ENCODE results near the gene KLHDC9.

KLHDC9 gene

GRCh38 chr1:161092621-161093028, 5.5 kb upstream of the KLHDC9 start:
- no peak overlapping the region for H3K27ac ChIP-seq

DNA sequence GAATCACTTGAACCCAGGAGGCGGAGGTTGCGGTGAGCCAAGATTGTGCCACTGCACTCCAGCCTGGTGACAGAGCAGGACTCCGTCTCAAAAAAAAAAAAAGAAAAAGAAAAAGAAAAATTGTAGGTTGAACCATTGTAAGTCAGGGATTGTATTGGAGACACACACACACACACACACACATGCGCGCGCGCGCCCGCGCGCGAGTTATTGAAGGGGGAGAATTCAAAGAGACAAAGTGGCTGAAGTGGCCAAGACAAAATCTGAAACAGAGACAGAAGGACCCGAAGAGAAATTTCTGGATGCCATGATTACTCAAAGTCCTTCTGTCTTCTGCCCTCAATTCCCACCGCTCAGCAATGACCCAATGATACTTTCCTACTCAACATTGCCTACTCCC, 3.7 kb upstream of the KLHDC9 start:
- intact Hi-C loops (cut with DNase I; ENCODE audit: low total_unique reads): loop anchor here (10.0 kb wide), 1 partner anchor 100 kb away; no protein-coding TSS in a partner anchor
- H3K4me1 ChIP-seq: peaks cover 0 to 18% (median 15%) of the 10 kb centered on the region in 4 donors
- no peak for TF ChIP-seq CTCF (IDR thresholded peaks at IDR 0.05)
- no peaks in the 10 kb centered on the region for H3K9me3 ChIP-seq
- H3K27ac ChIP-seq: no peak overlapping the region
- H3K4me3 ChIP-seq: no peak overlapping the region
- no peaks in the 10 kb centered on the region for H3K27me3 ChIP-seq
- DNase-seq: no peak
- H3K36me3 ChIP-seq: peaks cover 0 to under 1% (median 0%) of the 10 kb centered on the region in 3 donors

More at GRCh38 chr1:161092621-161093028, 5.5 kb upstream of the KLHDC9 start:
- Histone ChIP-seq H3K27me3 (peaks cover 0 to 12% of the 10 kb centered on the region in 2 donors), H3K4me3 (no peak overlapping the region), H3K36me3 (no peaks in the 10 kb centered on the region), H3K4me1 (peaks cover 0 to 7% (median 5%) of the 10 kb centered on the region in 4 donors), H3K9me3 (no peaks in the 10 kb centered on the region)
- DNase-seq: peak in 1 of 2 donors; percentile 46
- TF ChIP-seq CTCF (IDR thresholded peaks at IDR 0.05): no peak
- intact Hi-C loops (cut with DNase I; ENCODE audit: low total_unique reads): loop anchor here (10.0 kb wide), 1 partner anchor 98 kb away; no protein-coding TSS in a partner anchor

DNA sequence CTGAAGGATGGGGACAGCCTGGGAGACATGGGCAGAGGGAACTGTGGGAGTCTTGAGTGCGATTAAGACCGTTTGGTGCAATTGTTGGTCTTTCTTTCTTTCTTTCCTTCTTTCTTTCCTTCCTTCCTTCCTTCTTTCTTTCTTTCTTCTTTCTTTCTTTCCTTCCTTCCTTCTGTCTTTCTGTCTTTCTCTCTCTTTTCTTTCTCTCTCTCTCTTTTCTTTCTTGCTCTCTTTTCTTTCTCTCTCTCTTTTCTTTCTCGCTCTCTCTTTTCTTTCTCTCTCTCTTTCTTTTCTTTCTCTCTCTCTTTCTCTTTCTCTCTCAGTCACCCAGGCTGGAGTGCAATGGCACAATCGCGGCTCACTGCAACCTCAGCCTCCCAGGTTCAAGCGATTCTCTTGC, 2.9 kb upstream of the KLHDC9 start:
- peaks cover 0 to 18% (median 15%) of the 10 kb centered on the region in 4 donors for H3K4me1 ChIP-seq
- no peaks in the 10 kb centered on the region for H3K9me3 ChIP-seq
- no peak overlapping the region for H3K4me3 ChIP-seq
- H3K27me3 ChIP-seq: no peaks in the 10 kb centered on the region
- no peak for TF ChIP-seq CTCF (IDR thresholded peaks at IDR 0.05)
- intact Hi-C loops (cut with DNase I; ENCODE audit: low total_unique reads): loop anchor here (10.0 kb wide), 1 partner anchor 100 kb away; no protein-coding TSS in a partner anchor
- DNase-seq: no peak
- no peak overlapping the region for H3K27ac ChIP-seq
- peaks cover 0 to 8% (median 0%) of the 10 kb centered on the region in 3 donors for H3K36me3 ChIP-seq

GRCh38 chr1:161096015-161096414, 2.1 kb upstream of the KLHDC9 start:
- intact Hi-C loops (cut with DNase I; ENCODE audit: low total_unique reads): loop anchor here (10.0 kb wide), 1 partner anchor 101 kb away; no protein-coding TSS in a partner anchor
- Histone ChIP-seq H3K9me3 (no peaks in the 10 kb centered on the region), H3K27me3 (no peaks in the 10 kb centered on the region), H3K4me1 (peaks cover 0 to 18% (median 15%) of the 10 kb centered on the region in 4 donors), H3K36me3 (peaks cover under 1 to 16% (median 3%) of the 10 kb centered on the region in 3 donors), H3K27ac (no peak overlapping the region), H3K4me3 (no peak overlapping the region)
- no peak for DNase-seq
- TF ChIP-seq CTCF (IDR thresholded peaks at IDR 0.05): no peak

- Histone ChIP-seq H3K27ac (no peak overlapping the region), H3K27me3 (no peaks in the 10 kb centered on the region), H3K36me3 (peaks cover 6 to 21% (median 6%) of the 10 kb centered on the region in 3 donors), H3K4me1 (peaks cover 0 to 18% (median 15%) of the 10 kb centered on the region in 4 donors), H3K9me3 (no peaks in the 10 kb centered on the region), H3K4me3 (no peak overlapping the region)
- intact Hi-C loops (cut with DNase I; ENCODE audit: low total_unique reads): loop anchor here (10.0 kb wide), 1 partner anchor 102 kb away; no protein-coding TSS in a partner anchor
- no peak for TF ChIP-seq CTCF (IDR thresholded peaks at IDR 0.05)
- DNase-seq: peak in 1 of 2 donors; percentile 77
Measured at GRCh38 chr1:161096530-161096929, 1.6 kb upstream of the KLHDC9 start.
